Gastroesophageal sphincter (tissue), 3 donors: ENCODE data around the gene TSPAN4.

Experiments used
- POLR2A ChIP-seq, 2 donors: fragments of 450-650 bp; IDR thresholded peaks; one replicate each; pipeline ENCODE4 v1.6.1; 2017; ENCODE audit warnings: antibody characterized with exemption in 2 of 2, mild to moderate bottlenecking in 2 of 2, moderate library complexity in 1 of 2
- POLR2AphosphoS5 ChIP-seq: sonication (generic); formaldehyde crosslinking; IDR thresholded peaks from one replicate; pipeline ENCODE4 v1.6.1; 2017; ENCODE audit warnings: antibody characterized with exemption
- TF ChIP-seq, protein P1 (sequence below), 4 experiments: fragments of 200-600 bp in 2 of 4; fragments of 450-650 bp in 2 of 4; sonication (generic) in 1 of 4; IDR thresholded peaks; one replicate each; pipeline ENCODE4 v1.5.1; 2017 to 2019; ENCODE audit warnings: antibody characterized with exemption in 4 of 4, mild to moderate bottlenecking in 2 of 4, moderate library complexity in 2 of 4

DNA sequence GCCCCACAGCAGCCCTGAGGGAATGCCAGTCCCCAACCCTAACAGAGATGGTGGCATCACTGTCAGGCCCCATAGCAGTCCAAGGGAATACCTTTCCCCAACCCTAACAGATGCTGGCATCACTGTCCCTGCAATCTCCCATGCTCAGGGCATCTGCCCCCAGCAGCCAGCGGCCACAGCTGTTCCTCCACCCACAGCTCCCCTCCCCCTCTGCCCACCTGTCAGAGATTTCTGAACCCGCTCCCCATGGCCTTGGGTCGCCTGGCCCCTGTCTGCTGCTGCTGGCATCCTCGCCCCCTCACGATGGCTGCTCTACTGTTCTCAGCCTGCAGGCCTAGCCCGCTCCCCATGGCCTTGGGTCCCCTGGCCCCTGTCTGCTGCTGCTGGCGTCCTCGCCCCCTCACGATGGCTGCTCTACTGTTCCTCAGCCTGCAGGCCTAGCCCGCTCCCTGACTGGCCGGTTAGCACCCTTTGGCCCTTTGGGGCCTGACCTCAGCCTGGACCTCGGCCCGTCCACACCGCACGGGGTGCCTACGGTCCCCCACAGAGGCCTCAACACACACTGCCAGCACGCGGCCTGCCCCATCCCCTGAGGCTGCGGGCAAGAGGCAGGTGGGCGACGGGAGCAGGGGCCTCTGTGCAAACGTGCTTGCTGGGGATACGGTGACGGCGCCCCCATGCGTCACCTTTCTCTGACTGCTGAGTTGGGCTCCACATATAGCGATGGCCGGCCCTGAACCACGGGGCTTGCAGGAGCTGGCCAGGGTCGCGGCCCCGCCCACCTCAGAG, 47.2 kb downstream of the TSPAN4 start:
- TF ChIP-seq, protein P1, sequence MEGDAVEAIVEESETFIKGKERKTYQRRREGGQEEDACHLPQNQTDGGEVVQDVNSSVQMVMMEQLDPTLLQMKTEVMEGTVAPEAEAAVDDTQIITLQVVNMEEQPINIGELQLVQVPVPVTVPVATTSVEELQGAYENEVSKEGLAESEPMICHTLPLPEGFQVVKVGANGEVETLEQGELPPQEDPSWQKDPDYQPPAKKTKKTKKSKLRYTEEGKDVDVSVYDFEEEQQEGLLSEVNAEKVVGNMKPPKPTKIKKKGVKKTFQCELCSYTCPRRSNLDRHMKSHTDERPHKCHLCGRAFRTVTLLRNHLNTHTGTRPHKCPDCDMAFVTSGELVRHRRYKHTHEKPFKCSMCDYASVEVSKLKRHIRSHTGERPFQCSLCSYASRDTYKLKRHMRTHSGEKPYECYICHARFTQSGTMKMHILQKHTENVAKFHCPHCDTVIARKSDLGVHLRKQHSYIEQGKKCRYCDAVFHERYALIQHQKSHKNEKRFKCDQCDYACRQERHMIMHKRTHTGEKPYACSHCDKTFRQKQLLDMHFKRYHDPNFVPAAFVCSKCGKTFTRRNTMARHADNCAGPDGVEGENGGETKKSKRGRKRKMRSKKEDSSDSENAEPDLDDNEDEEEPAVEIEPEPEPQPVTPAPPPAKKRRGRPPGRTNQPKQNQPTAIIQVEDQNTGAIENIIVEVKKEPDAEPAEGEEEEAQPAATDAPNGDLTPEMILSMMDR (IDR thresholded peaks at IDR 0.05), result no peak
- TF ChIP-seq POLR2AphosphoS5, result no peak
- TF ChIP-seq POLR2A (IDR thresholded peaks at IDR 0.05), result no peak
